Lower leg skin (tissue), 4 donors: ENCODE data around the gene RAB40AL. TPM values are rescaled to one million over a fixed set of nuclear protein-coding genes. Genes with fewer than 3 reads are reported as not detected.
A peak's percentile ranks its signal among the peaks of the same experiment; 100 is the strongest.

Experiments used
- DNase-seq, 2 donors: peaks; one replicate each; pipeline ENCODE4 v3.0.0-alpha.2; 2019; ENCODE audit warnings: low spot score in 2 of 2
- H3K4me3 ChIP-seq: fragments of 200-600 bp; sonication (generic); 2 replicates; pipeline ENCODE4 v1.5.1; 2017; ENCODE audit warnings: mild to moderate bottlenecking, low read depth; ENCODE audit not compliant: poor library complexity, severe bottlenecking
- POLR2A ChIP-seq, 2 donors: fragments of 450-650 bp; IDR thresholded peaks; one replicate each; pipeline ENCODE4 v1.6.1; 2016 to 2017; ENCODE audit warnings: antibody characterized with exemption in 2 of 2, mild to moderate bottlenecking in 1 of 2, moderate library complexity in 1 of 2
- WGBS, 2 donors: methylation state at CpG; one replicate each; pipeline ENCODE4 v1.1.5; 2018; 5-methylcytosine and 5-hydroxymethylcytosine counted together
- intact Hi-C: fragments of 100-400 bp; cut with DNase I; formaldehyde crosslinking; loops from one replicate; pipeline ENCODE4 v1.15.0; 2023; ENCODE audit warnings: low total_unique reads
- total RNA-seq, 4 donors: library from RNA; depleted of rRNA; stranded (reverse); fragments of >200 nt; gene quantifications; one replicate each; pipeline ENCODE4 v1.1.0, GENCODE V29; 2016
- TF ChIP-seq, protein P1 (sequence below), 3 donors: fragments of 450-650 bp; IDR thresholded peaks; one replicate each; pipeline ENCODE4 v1.5.1; 2016; ENCODE audit warnings: antibody characterized with exemption in 3 of 3, mild to moderate bottlenecking in 3 of 3, moderate library complexity in 2 of 3

Gene RAB40AL
- total RNA-seq, 4 donors from 2014 or later, result 0.42 to 1.0 TPM; not detected in 2

DNA sequence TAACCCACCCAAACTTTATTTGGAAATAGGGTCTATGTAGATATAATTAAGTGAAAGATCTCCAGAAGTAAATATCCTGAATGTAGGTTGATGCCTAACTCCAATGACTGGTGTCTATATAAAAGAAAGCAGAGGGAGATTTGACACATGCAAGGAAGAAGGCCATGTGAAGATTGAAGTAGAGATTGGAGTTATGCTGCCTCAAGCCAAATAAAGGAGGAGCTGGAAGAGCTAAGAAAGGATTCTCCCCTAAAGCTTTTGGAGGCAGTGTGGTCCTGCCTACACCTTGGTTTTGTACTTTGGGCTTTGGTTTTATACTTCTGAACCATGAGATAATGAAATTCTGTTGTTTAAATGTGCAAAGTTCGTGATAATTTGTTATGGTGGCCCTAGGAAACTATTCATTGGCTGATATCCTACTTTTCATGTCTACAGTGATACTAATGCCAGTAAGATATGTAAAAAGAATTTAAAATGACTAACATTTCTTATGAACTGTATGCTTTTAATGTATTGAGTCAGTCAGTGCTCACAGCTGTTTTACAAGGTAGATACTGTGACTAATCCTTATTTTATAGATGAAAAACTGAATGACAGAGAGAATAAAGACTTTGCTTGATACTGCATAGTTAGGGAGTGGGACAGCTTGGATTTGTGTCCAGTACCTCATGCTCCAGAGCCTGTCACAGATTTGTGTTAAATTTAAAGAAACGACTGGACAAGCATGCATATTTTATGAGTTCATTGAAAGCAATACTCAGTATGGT lies 5.9 kb upstream of the RAB40AL start:
- DNase-seq, result no peak
- no peak for TF ChIP-seq POLR2A (IDR thresholded peaks at IDR 0.05)
- TF ChIP-seq, protein P1, sequence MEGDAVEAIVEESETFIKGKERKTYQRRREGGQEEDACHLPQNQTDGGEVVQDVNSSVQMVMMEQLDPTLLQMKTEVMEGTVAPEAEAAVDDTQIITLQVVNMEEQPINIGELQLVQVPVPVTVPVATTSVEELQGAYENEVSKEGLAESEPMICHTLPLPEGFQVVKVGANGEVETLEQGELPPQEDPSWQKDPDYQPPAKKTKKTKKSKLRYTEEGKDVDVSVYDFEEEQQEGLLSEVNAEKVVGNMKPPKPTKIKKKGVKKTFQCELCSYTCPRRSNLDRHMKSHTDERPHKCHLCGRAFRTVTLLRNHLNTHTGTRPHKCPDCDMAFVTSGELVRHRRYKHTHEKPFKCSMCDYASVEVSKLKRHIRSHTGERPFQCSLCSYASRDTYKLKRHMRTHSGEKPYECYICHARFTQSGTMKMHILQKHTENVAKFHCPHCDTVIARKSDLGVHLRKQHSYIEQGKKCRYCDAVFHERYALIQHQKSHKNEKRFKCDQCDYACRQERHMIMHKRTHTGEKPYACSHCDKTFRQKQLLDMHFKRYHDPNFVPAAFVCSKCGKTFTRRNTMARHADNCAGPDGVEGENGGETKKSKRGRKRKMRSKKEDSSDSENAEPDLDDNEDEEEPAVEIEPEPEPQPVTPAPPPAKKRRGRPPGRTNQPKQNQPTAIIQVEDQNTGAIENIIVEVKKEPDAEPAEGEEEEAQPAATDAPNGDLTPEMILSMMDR (IDR thresholded peaks at IDR 0.05), result no peak
- intact Hi-C loops, result no loop called here
- H3K4me3 ChIP-seq, result no peak overlapping the region
- 47 to 61% methylated on average over 2 of the region's 2 CpGs for WGBS, 2 donors

DNA sequence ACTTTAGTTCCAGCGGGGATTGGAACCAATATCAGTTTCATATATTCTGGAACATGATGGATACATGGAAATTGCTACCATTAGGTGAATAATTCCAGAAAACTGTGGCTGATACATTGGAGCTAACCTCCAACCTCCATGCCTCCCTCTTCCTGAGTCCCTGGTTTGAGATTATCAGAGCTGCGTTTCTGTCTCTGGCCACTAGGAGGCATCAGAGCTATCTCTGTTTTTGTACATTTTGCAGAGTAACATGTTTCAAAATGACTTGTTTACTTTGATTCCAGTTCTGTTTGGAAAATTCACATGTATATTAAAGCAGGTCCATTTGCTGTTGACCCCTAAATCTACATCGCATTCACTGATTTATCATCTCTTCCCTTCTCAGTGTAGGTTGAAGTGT lies 2.4 kb upstream of the RAB40AL start:
- TF ChIP-seq, protein P1 (IDR thresholded peaks at IDR 0.05), result no peak
- no peak for TF ChIP-seq POLR2A (IDR thresholded peaks at IDR 0.05)
- no peak overlapping the region for H3K4me3 ChIP-seq
- intact Hi-C loops, result no loop called here
- WGBS, 2 donors, result 42 to 60% methylated on average over 3 of the region's 3 CpGs
- peak in 1 of 2 donors; percentile 12 for DNase-seq

DNA sequence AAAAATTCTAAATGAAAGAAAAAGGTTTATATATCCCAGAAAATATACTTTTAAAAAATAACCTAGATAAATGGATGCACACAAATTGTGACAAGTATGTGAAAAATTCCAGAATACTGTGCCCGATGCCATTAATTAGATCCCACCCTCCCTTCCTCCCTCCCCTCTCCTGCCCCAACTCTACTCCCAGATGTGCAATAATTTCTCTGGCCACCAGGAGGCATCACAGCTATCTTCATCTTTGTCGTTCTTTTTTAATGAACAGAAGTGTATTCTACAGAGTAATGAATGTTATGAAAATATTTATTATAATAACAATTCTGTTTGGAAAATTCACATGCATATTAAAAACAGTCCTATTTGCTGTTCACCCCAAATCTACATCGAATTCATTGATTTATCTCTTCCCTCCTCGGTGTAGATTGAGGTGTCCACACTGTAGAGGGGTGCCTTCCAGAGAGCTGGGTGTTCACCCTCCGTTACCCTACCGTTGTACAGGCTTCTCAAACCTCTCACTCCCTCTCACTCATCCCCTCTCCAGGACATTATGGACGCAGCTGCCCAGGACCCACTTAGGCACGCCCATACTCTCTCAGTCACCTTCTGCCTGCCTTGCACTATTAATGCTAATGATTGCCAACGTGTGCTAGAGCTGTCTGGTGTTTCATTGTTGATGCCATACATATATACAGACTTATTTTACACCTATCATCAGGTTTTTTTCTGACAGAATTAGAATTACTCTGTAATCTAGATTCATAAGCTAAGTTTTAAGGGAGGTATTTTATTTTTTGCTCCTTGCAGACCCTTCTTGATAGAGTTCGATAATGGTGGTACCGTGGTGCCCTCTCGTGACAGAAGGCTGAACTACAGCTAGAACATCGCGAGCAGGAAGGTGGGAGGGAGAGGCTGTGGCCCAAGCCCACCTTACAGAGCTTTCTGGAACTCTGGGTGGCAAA lies 14.1 kb downstream of the RAB40AL start:
- no peak for TF ChIP-seq POLR2A (IDR thresholded peaks at IDR 0.05)
- TF ChIP-seq, protein P1 (IDR thresholded peaks at IDR 0.05), result no peak
- peak in 1 of 2 donors; percentile 19 for DNase-seq
- no peak overlapping the region for H3K4me3 ChIP-seq
- intact Hi-C loops, result no loop called here
- WGBS, 2 donors, result 7 to 19% methylated on average over 14 of the region's 14 CpGs

DNA sequence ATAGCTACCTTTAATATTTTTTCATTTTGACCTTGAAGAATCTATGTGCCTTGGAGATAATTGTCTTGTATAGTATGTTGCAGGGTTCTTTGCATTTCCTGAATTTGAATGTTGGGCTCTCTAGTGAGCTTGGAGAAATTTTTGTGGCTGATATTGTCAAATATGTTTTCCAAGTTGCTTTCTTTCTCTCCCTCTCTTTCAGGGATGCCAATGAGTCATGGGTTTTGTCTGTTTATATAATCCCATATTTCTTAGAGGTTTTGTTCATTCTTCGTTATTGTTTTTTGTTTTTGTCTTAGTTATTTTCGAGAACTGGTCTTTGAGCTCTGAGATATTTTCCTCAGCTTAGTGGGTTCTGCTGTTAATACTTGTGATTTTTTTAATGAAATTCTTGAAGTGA lies 20.7 kb downstream of the RAB40AL start:
- H3K4me3 ChIP-seq, result no peak overlapping the region
- intact Hi-C loops, result no loop called here
- no peak for DNase-seq
- WGBS, 2 donors, result 88 to 96% methylated on average over 2 of the region's 2 CpGs
- TF ChIP-seq, protein P1 (IDR thresholded peaks at IDR 0.05), result no peak
- no peak for TF ChIP-seq POLR2A (IDR thresholded peaks at IDR 0.05)

DNA sequence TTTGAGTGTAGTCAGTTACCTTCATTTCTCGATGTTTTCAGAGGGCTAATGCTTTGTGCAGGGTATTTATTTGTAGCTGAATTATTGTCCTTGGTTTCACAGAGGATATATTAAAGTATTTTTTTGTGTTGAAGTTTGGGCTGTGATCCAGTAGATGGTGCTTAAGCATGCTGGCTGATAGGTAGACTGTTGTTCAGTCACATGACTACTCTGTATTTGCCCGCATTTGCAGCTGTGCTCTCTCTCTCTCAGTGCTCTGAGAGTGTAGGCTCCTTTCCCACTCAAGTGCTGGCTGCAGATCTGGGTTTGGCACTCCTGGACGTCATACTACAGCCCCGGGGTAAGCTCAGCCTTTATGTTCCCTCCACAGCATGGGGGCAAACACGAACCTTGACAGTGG lies 21.7 kb downstream of the RAB40AL start:
- intact Hi-C loops, result no loop called here
- DNase-seq, result no peak
- H3K4me3 ChIP-seq, result no peak overlapping the region
- 68 to 72% methylated on average over 4 to 5 of the region's 5 CpGs for WGBS, 2 donors
- no peak for TF ChIP-seq POLR2A (IDR thresholded peaks at IDR 0.05)
- TF ChIP-seq, protein P1 (IDR thresholded peaks at IDR 0.05), result no peak
